ENCODE measurements around the gene PISD.

- no peak for TF ChIP-seq POLR2A (IDR thresholded peaks at IDR 0.05)
- TF ChIP-seq, protein P1, sequence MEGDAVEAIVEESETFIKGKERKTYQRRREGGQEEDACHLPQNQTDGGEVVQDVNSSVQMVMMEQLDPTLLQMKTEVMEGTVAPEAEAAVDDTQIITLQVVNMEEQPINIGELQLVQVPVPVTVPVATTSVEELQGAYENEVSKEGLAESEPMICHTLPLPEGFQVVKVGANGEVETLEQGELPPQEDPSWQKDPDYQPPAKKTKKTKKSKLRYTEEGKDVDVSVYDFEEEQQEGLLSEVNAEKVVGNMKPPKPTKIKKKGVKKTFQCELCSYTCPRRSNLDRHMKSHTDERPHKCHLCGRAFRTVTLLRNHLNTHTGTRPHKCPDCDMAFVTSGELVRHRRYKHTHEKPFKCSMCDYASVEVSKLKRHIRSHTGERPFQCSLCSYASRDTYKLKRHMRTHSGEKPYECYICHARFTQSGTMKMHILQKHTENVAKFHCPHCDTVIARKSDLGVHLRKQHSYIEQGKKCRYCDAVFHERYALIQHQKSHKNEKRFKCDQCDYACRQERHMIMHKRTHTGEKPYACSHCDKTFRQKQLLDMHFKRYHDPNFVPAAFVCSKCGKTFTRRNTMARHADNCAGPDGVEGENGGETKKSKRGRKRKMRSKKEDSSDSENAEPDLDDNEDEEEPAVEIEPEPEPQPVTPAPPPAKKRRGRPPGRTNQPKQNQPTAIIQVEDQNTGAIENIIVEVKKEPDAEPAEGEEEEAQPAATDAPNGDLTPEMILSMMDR (IDR thresholded peaks at IDR 0.05), result no peak
These were observed 8.9 kb downstream of the PISD start for GRCh38 chr22:31652911-31653684.
